K562 (cell line): ENCODE data around the gene PACS2. TPM values are rescaled to one million over a fixed set of nuclear protein-coding genes. Genes with fewer than 3 reads are reported as not detected.

Experiments used
- ATAC-seq: fragments of 200-7000 bp; cut with Tn5 transposase; 3 replicates; pipeline ENCODE4 v1.9.1; 2020; ENCODE audit warnings: moderate library complexity
- BruUV-seq: library from RNA; stranded (reverse); fragments of 400-500 nt; replicated peaks from 2 replicates; lab custom pipeline; 2021; lab: Mats Ljungman, UMichigan
- CTCF ChIA-PET: fragments of 300-600 bp; formaldehyde crosslinking; extraction: SDS; loops from one replicate; lab custom pipeline; 2021; ENCODE audit warnings: low intra/inter-chr PET ratio; lab: Yijun Ruan, JAX
- POLR2A ChIA-PET: fragments of 300-600, 350-650 bp; sonication (Branson Sonifier 250); formaldehyde crosslinking; extraction: SDS; loops from one replicate; lab custom pipeline; 2021; ENCODE audit warnings: antibody characterized with exemption, inconsistent platforms; lab: Yijun Ruan, JAX
- DNase-seq, 4 experiments: peaks; one replicate each; pipeline versions ENCODE4 v3.0.0 to v3.0.0-alpha.2; 2011 to 2018; ENCODE audit warnings: low spot score in 3 of 4, mixed read lengths in 3 of 4; ENCODE audit errors: extremely low read depth in 1 of 4
- FAIRE-seq: peaks from 2 replicates; lab custom pipeline; 2011; peaks lifted over from hg19 to GRCh38; lab: Jason Lieb, UNC
- H2AFZ ChIP-seq: 2 replicates; pipeline ENCODE4 v1.6.0; 2011; ENCODE audit warnings: low read depth, low read length, control low read depth, inconsistent platforms
- H3K27ac ChIP-seq: fragments of 200-600 bp; 3 replicates; pipeline ENCODE4 v1.8.0; 2011; ENCODE audit warnings: low read depth, mild to moderate bottlenecking, control low read depth, inconsistent platforms, low read length, moderate library complexity, mixed read lengths; ENCODE audit errors: extremely low read depth
- H3K27me3 ChIP-seq, 2 experiments: fragments of 300-600 bp in 1 of 2; 2 replicates in 1 of 2; 3 replicates in 1 of 2; pipeline versions ENCODE4 v1.6.0 to v1.8.0; 2011; ENCODE audit warnings: inconsistent platforms in 2 of 2, low read length in 2 of 2, mild to moderate bottlenecking in 1 of 2, mixed read lengths in 1 of 2, moderate library complexity in 1 of 2; ENCODE audit not compliant: control insufficient read depth in 2 of 2, insufficient read depth in 2 of 2
- H3K36me3 ChIP-seq: fragments of 300-600 bp; 3 replicates; pipeline ENCODE4 v1.8.0; 2011; ENCODE audit warnings: mild to moderate bottlenecking, low read length, inconsistent platforms; ENCODE audit not compliant: control insufficient read depth, insufficient read depth
- H3K4me1 ChIP-seq, 2 experiments: fragments of 200-600 bp in 1 of 2; replicated peaks in 1 of 2; 2 replicates in 1 of 2; 3 replicates in 1 of 2; pipeline versions ENCODE4 v1.5.1 to v1.8.0; 2011; ENCODE audit warnings: inconsistent platforms in 2 of 2, low read length in 2 of 2, mild to moderate bottlenecking in 1 of 2, mixed read lengths in 1 of 2, moderate library complexity in 1 of 2; ENCODE audit not compliant: control insufficient read depth in 2 of 2, insufficient read depth in 2 of 2
- H3K4me2 ChIP-seq: 2 replicates; pipeline ENCODE4 v1.6.1; 2011; ENCODE audit warnings: low read length, control low read depth, inconsistent platforms, mixed read lengths; ENCODE audit not compliant: insufficient read depth
- H3K4me3 ChIP-seq: fragments of 200-600 bp; sonication (generic), shearing (Covaris generic); 2 replicates; pipeline ENCODE4 v1.5.1; 2016; ENCODE audit warnings: control low read depth, inconsistent platforms
- H3K79me2 ChIP-seq: fragments of 200-600 bp; 3 replicates; pipeline ENCODE4 v1.8.0; 2011; ENCODE audit warnings: low read length, inconsistent platforms; ENCODE audit not compliant: control insufficient read depth, insufficient read depth
- H3K9ac ChIP-seq, 2 experiments: 2 replicates each; pipeline versions ENCODE4 v1.6.0 to v1.6.1; 2011; ENCODE audit warnings: low read depth in 2 of 2, low read length in 2 of 2, control low read depth in 1 of 2, inconsistent platforms in 1 of 2, mild to moderate bottlenecking in 1 of 2, mixed read lengths in 1 of 2; ENCODE audit not compliant: insufficient read depth in 1 of 2
- H3K9me1 ChIP-seq: one replicate; pipeline ENCODE4 v1.6.0; 2011; ENCODE audit warnings: inconsistent platforms, mild to moderate bottlenecking, low read length, moderate library complexity; ENCODE audit not compliant: control insufficient read depth, insufficient read depth
- H3K9me3 ChIP-seq: replicated peaks from 2 replicates; pipeline ENCODE4 v1.5.1; 2011; ENCODE audit warnings: low read depth, low read length, inconsistent platforms; ENCODE audit not compliant: control insufficient read depth, insufficient read depth
- H4K20me1 ChIP-seq: replicated peaks from 2 replicates; pipeline ENCODE4 v1.6.1; 2011; ENCODE audit warnings: low read length, inconsistent platforms, mixed read lengths; ENCODE audit not compliant: control insufficient read depth, insufficient read depth
- ATF7 ChIP-seq: fragments of 450-650 bp; IDR thresholded peaks from 2 replicates; pipeline ENCODE4 v1.7.1; 2014; ENCODE audit warnings: mild to moderate bottlenecking, moderate library complexity
- CTCF ChIP-seq, 3 experiments: IDR thresholded peaks in 2 of 3; conservative IDR thresholded peaks in 1 of 3; 2 replicates each; pipeline ENCODE4 v1.5.1; 2011 to 2012; ENCODE audit warnings: low read length in 3 of 3, mild to moderate bottlenecking in 3 of 3, control low read depth in 2 of 3, improper control_type of control experiment in 1 of 3, inconsistent platforms in 1 of 3, low read depth in 1 of 3, mixed read lengths in 1 of 3, moderate library complexity in 1 of 3; ENCODE audit not compliant: insufficient read depth in 2 of 3
- LEF1 ChIP-seq: fragments of 450-650 bp; IDR thresholded peaks from 2 replicates; pipeline ENCODE4 v1.6.1; 2016; ENCODE audit warnings: mild to moderate bottlenecking
- RAD21 ChIP-seq, 2 experiments: fragments of 250-450 bp in 1 of 2; fragments of 450-650 bp in 1 of 2; sonication (Bioruptor Pico) in 1 of 2; formaldehyde crosslinking in 1 of 2; IDR thresholded peaks in 1 of 2; conservative IDR thresholded peaks in 1 of 2; 2 replicates each; pipeline versions ENCODE4 v1.4.0 to v1.8.0; 2020 to 2022; ENCODE audit warnings: mild to moderate bottlenecking in 2 of 2, moderate library complexity in 1 of 2
- REST ChIP-seq, 2 experiments: fragments of 450-650 bp; formaldehyde crosslinking in 1 of 2; IDR thresholded peaks; 2 replicates each; pipeline versions ENCODE4 v1.4.0 to v1.6.1; 2014 to 2020; ENCODE audit warnings: mild to moderate bottlenecking in 2 of 2, borderline replicate concordance in 1 of 2, low read depth in 1 of 2
- WGBS: fragments of 100-300 bp; shearing (Covaris generic); methylation state at CpG from one replicate; pipeline ENCODE4 v1.1.6; 2016; ENCODE audit warnings: low coverage, mixed read lengths; ENCODE audit not compliant: insufficient coverage; ENCODE audit errors: missing lambda C conversion rate; 5-methylcytosine and 5-hydroxymethylcytosine counted together
- in situ Hi-C: fragments of 300-500 bp; cut with MboI; formaldehyde crosslinking; loops from 4 replicates; pipeline ENCODE4 v1.15.0; 2018; ENCODE audit warnings: inconsistent platforms, mixed read lengths
- intact Hi-C: fragments of 100-400 bp; cut with micrococcal nuclease; formaldehyde crosslinking; loops from 2 replicates; pipeline ENCODE4 v1.14.2; 2022
- polyA plus RNA-seq, 8 experiments: library from polyadenylated mRNA; depleted of rRNA in 4 of 8; stranded (reverse) in 5 of 8; unstranded in 3 of 8; fragments of >200 nt; fragmentation: Nextera tagmentation in 2 of 8; fragmentation: Illumina TruSeq in 1 of 8; extraction: Ambion mirVana in 2 of 8; extraction: Trizol in 1 of 8; gene quantifications; 2 replicates each; pipeline versions ENCODE4 v1.2.1 to v1.2.3, GENCODE V29; 2011 to 2014; ENCODE audit warnings: inconsistent platforms in 1 of 8, missing spikeins in 1 of 8
- total RNA-seq, 7 experiments: library from RNA; depleted of rRNA in 6 of 7; stranded (reverse); fragments of >200 nt in 6 of 7; fragmentation: Illumina TruSeq in 2 of 7; extraction: Trizol in 2 of 7; gene quantifications; 2 replicates each; pipeline versions ENCODE4 v1.2.1 to v1.2.3, GENCODE V29; 2011 to 2021; ENCODE audit warnings: low replicate concordance in 1 of 7

PACS2 gene
- total and polyA plus RNA-seq, 9 of the 15 experiments (the other 6 are each of a cell fraction or from before 2014, with no cell fraction given): 0.11 to 20.8 (median 9.9) TPM

- no peak overlapping the region for H3K9ac ChIP-seq
- DNase-seq: peak in 3 of 4 experiments; percentile 24 to 52 (median 44)
- H3K36me3 ChIP-seq: peaks cover 3% of the 10 kb centered on the region; the same call in 1 of the 3 replicates
- H3K4me2 ChIP-seq: no peak overlapping the region
- ChIA-PET POLR2A (no interaction called here), CTCF (no interaction called here)
- H3K9me1 ChIP-seq: no peaks in the 10 kb centered on the region
- peak; percentile 47 to 65 (median 65) for TF ChIP-seq CTCF (IDR thresholded peaks at IDR 0.05 in 2 of 3, conservative IDR thresholded peaks at IDR 0.05 in 1 of 3; ENCODE audit: insufficient read depth in 2 of 3, low read depth in 1 of 3, low read length in 3 of 3)
- peak in 1 of 2 experiments; percentile 38; a peak in 1 of 4 replicates for TF ChIP-seq RAD21 (CRISPR knock-in tag; conservative IDR thresholded peaks at IDR 0.05 in 1 of 2, IDR thresholded peaks at IDR 0.05 in 1 of 2)
- TF ChIP-seq LEF1: peak; percentile 52; the same call in 1 of the 2 replicates
- peak; percentile 25; the same call in 1 of the 2 replicates for TF ChIP-seq REST (IDR thresholded peaks at IDR 0.05; ENCODE audit: borderline replicate concordance)
- TF ChIP-seq REST (CRISPR knock-in tag; IDR thresholded peaks at IDR 0.05; ENCODE audit: low read depth): no peak
- no peak for TF ChIP-seq ATF7
- in situ Hi-C loops: loop anchor here (10.0 kb wide), 1 partner anchor 187 kb away; no protein-coding TSS in a partner anchor
- H3K79me2 ChIP-seq: peaks cover 6% of the 10 kb centered on the region; the same call in 2 of the 3 replicates
- intact Hi-C loops: loop anchor here (1.0 to 5.0 kb wide), 2 partner anchors 79 to 191 kb away; no protein-coding TSS in a partner anchor
- no peaks in the 10 kb centered on the region for H3K27me3 ChIP-seq
- BruUV-seq: no TSS peak
- H2AFZ ChIP-seq: no peak overlapping the region
- no peak overlapping the region for H3K4me3 ChIP-seq
- FAIRE-seq: peak; percentile 69
- 0 out of 2 replicates have a peak, but pooled peaks cover 4% of the 10 kb centered on the region for H4K20me1 ChIP-seq
- ATAC-seq: peak; percentile 64
- no peak overlapping the region for H3K27ac ChIP-seq
- WGBS: 60% methylated on average over 15 of the region's 23 CpGs
- H3K9me3 ChIP-seq: no peaks in the 10 kb centered on the region
- peaks cover 0 to 9% of the 10 kb centered on the region in 2 experiments; a peak in 2 of 5 replicates for H3K4me1 ChIP-seq
These were observed 33.0 kb upstream of the PACS2 start for GRCh38 chr14:105281371-105282097.
